ENCODE data around the gene ULK1.
"Not testable (repeated sequence)": the region's sequence is repeated elsewhere in the genome, so short reads cannot be mapped to it uniquely, and the experiment has no call there.

ULK1 gene

DNA sequence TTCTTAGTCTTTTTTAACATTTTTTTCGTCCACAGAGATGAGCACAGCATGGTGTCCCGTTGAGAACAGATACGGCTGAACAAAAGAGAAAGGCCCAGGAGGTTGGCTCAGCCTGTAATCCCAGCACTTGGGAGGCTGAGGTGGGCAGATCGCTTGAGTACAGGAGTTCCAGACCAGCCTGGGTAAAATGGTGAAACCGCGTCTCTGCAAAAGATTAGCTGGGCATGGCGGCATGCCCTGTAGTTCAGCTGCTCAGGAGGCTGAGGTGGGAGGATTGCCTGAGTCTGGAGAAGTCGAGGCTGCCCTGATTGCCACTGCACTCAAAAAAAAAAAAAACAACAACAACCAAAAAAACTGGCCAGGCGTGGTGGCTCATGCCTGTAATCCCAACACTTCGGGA lies 49.5 kb downstream of the ULK1 start:
- no peak for DNase-seq

DNA sequence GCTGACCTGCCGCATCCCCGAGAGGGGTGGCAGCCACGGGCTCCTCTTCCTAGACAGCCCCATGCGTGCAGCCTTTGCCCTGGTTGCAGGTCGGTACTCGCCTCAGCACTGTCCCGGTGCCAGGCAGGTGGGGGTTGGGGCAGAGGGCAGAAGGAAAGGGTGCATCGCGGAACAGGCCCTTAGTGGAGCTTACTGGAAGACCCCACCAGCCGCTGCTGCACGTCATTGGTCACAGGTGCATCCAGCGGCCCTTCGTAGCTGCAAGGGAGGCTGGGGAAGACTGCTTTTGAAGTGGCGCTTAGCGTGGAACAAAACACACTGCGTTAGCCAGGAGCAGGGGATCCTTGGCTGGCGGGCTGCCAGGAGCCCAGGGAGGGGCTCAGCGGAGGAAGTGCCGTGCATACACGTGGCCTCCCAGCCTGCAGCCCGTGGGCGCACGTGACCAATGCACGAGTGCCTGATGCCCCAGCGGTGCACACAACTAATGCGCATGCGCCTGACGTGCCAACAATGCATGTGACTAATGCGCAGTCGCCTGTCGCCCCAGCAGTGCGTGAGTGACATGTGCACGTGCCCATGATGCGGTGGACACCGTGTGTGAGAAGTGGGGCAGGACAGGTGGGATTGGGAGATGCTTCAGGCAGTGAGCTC lies 50.3 kb downstream of the ULK1 start:
- no peak for DNase-seq

DNA sequence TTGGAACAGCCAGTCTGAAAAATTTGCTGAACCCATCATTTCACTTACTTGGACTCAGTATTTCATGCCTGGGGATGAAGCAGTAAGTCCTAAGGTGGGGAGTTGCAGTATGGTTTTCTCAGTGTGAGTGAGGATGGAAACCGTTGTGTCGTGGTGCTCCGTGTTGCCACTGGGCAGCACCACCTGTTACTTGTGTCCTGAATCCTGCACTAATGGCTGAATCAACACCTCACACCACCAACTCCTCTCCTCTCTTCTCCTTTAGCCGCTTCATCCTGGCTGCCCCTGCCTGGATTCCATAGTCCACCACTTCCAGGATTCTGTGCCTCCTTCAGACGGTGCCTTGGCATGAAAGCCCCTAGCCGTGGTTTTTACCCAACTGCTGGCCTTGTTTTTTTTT lies 52.3 kb downstream of the ULK1 start:
- DNase-seq: no peak

DNA sequence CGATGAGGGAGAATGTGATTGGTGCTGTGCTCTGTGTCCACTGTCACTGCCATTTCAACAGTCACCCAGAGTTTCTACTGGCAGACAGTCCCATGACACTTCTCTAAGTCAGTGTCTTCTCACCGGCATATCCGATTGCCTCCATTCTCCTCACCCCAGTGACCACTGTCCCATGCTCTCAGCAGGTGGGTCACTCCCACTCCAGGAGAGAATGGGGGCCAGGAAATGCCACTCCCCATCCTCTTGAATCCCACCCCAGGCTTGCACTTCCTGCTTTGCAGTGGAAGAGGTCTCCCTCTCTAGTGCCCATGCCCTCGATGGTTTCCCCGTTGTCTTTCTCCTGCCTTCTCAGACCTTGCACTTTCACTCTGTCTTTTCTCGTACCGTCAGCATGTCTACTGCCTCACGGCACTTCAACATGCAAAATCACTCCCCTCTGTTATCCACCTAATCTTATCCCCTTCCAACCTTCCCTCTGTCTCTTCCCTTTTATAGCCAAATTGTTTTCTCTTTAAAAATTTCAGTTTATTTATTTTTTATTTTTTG lies 53.1 kb downstream of the ULK1 start:
- DNase-seq: no peak

DNA sequence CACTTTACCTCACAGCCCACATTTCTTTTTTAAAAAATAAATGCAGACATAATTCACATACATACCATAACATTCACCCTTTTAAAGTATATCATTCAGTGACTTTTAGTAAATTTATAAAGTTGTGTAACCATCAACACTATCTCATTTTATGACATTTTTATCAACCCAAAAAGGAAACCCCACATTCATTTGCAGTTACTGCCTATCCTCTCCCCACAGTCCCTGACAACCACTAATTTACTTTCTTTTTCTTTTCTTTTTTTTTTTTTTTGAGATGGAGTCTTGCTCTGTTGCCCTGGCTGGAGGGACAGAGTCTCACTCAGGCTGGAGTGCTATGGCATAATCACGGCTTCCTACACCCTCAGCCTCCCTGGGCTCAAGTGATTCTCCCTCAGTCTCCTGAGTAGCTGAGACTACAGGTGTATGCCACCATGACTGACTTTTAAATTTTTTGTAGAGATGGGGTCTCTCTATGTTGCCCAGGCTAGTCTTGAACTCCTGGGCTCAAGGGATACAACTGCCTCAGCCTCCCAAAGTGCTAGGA lies 53.8 kb downstream of the ULK1 start:
- DNase-seq: no peak

DNA sequence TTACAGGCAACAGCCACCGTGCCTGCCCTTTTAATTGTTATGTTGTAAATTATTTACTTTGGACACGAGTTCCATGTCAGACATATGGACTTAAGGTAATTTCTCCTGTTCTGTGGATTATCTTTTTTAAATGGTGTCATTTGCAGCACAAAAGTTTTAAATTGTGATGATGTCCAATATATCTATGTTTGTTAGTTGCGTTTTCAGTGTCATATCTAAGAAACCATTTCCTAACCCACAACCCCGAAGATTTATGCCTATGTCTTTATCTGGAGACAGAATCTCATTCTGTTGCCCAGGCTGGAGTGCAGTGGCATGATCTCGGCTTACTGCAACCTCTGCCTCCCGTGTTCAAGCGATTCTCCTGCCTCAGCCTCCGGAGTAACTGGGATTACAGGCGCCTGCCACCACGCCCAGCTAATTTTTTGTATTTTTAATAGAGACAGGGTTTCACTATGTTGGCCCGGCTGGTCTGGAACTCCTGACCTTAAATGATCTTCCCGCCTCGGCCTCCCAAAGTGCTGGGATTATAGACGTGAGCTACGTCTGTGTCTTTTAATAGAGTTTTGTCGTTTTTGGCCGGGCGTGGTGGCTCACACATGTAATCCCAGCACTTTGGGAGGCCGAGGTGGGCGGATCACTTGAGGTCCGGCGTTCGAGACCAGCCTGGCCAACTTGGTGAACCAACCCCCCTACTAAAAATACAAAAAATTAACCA lies 54.5 kb downstream of the ULK1 start:
- not testable (repeated sequence) for DNase-seq

DNA sequence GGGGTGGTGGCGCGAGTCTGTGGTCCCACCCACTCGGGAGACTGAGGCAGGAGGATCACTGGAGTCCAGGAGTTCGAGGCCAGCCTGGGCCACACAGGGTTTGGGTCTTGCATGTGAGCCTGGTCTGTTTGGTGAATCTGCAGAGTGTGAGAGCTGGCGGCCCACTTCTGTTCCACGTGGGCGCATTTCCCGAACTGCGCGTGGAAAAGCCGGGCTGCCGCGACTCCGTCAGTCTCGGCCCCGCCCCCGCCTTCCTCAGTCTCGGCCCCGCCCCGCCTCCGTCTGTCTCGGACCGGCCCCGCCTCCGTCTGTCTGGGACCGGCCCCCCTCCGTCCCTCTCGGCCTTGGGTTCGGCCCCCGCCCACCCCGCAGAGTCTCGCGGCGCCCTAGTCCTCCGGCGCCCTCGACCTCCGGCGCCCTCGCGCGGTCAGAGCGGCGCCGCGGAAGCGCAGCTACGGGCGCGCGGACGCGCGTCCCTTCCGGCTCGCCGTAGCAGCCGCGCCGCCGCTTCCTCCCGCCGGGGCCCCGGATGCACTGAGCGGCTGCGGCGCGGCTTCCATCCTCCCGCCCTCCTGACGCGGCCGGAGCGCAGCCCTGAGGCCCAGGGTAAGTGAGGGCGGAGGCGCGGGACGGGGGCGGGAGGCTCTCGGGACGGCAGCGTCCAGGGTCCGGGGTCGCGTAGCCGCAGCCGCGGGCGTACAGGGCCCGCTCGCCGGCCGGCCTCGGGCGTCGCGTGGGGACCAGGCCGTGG lies 55.2 kb downstream of the ULK1 start, which contains the start of gene EP400:
Gene EP400 (plus strand): TSS at position 512 of the 751 bp plus-strand sequence. CDS start 10,678 bp downstream, outside the sequence.
- DNase-seq: peak; percentile 96

DNA sequence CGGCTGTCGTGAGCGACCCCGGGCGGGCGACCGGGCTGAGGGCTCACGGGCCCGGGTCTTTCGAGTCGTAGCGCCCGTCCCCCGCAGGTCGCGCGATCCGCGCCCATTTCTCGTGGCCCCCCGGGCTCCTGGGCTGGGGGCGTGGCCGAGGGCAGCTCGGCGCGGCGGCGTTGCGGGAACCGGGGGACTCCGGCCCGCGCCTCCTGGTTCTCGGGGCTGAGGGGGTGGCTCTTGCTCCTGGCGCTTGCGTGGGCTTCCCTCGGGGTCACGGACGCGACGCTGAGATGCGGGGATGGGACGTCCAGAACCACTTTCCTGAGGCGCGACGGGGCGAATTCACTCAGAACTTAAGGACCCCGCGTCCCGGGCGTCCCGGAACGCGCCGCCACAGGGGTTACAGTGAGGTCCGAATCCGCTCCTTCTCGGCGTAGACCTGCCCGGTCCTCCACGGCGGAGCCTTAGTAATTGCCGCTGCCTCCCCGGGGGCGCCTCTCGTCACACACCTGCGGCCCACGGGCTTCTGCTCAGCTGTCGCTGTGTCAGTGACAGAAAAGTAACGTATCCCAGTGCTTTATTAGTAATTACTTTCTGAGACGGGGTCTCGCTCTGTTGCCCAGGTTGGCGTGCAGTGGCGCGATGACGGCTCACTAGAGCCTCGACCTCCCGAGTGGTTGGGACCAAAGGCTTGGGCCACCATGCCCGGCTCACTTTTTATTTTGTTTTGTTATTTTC lies 55.9 kb downstream of the ULK1 start:
- DNase-seq: no peak

DNA sequence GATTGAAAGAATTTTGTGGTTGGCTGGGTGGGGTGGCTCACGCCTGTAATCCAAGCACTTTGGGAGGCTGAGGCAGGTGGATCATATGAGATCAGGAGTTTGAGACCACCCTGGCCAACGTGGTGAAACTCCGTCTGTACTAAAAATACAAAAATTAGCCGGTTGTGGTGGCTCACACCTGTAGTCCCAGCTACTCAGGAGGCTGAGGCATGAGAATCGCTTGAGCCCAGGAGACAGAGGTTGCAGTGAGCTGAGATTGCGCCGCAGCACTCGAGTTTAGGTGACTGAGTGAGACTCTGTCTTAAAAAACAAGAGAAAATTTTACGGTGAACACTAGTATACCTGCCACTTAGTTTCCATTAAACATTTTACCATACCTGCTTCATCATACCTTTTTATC lies 59.4 kb downstream of the ULK1 start:
- DNase-seq: not testable (repeated sequence)

DNA sequence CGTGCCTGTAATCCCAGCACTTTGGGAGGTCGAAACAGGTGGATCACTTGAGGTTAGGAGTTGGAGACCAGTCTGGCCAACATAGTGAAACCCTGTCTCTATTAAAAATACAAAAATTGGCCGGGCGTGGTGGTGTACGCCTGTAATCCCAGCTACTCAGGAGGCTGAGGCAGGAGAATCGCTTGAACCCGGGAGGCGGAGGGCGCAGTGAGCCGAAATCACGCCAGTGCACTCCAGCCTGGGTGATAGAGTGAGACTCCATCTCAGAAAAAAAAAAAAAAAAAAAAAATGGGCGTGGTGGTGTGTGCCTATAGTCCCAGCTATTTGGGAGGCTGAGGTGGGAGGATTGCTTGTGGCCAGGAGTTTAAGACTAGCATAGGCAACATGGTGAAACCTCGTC lies 60.0 kb downstream of the ULK1 start:
- not testable (repeated sequence) for DNase-seq

DNA sequence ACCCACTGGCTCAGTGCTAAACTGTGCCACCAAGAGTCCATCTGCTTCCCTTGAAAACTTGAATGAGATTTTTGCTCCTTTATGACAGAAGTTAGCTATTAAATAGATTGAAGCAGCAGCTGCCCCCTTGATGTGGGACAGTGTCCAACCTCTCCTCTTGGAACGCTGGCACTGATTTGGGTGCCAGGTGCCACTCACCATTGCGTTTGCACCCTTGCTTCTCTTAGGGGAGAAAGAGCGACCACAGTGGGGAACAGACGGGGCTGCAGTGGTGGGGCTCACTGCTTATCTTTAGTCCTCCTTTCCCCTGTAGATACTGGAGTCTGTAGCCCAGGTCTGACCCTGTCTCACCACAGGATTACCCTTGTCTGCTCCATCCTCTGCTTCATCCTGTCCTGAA lies 64.7 kb downstream of the ULK1 start:
- no peak for DNase-seq

DNA sequence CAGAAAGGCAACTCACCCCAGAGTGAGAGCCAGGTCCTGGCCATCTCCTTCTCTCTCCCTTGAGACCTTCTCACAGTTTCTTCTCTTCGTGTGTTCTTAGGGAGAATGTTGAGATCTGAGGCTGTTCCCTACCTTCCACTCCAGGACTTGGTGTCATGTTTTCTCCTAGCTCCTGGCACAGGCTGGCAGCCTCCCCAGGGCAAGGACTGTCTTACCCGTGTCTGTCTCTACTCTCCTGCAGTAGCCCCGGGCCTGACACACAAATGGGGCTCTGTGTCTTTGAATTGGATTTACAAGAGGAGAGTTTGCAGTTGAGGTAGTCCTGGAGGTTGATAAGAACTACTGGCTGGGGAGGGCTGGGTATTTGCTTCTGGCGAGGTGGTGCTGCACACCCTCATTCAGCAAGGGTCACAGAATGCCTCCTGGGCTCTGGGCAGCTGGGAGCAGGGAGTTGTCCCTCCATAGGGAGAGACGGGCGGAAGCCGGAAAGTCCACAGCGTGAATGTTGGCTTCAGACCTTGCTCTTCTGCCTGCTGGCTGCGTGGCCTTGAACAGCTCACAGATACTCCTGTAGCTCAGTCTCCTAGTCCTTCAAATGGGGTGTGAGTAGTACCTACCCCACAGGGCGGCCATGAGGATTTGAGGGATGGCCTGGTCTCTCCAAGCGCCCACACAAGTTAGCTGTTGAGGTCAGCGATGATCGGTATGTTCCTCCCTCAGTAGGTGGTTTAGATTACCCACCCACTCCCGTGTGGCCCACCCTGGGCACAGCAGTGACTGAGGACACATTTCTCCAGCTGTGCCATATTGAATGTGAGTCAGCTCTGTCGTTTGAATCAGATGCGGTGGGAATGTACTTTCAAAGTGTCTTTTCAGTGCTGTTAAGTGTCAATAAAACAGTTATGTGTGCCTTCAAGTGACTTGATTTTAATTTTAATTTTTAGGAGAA lies 65.5 kb downstream of the ULK1 start:
- no peak for DNase-seq

DNA sequence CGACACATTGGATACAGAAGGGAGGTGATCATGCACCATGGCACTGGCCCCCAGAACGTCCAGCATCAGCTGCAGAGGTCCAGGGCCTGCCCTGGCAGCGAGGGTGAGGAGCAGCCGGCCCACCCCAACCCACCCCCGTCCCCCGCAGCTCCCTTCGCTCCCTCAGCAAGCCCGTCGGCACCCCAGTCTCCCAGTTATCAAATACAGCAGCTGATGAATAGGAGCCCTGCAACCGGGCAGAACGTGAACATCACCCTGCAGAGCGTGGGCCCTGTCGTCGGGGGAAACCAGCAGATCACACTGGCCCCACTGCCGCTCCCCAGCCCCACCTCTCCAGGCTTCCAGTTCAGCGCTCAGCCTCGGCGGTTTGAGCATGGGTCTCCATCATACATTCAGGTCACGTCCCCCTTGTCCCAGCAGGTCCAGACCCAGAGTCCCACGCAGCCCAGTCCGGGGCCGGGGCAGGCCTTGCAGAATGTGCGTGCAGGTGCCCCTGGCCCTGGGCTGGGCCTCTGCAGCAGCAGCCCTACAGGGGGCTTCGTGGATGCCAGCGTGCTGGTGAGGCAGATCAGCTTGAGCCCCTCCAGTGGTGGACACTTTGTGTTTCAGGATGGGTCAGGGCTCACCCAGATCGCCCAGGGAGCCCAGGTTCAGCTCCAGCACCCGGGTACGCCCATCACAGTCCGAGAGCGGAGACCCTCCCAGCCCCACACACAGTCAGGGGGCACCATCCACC lies 66.3 kb downstream of the ULK1 start:
- DNase-seq: not testable (repeated sequence)

DNA sequence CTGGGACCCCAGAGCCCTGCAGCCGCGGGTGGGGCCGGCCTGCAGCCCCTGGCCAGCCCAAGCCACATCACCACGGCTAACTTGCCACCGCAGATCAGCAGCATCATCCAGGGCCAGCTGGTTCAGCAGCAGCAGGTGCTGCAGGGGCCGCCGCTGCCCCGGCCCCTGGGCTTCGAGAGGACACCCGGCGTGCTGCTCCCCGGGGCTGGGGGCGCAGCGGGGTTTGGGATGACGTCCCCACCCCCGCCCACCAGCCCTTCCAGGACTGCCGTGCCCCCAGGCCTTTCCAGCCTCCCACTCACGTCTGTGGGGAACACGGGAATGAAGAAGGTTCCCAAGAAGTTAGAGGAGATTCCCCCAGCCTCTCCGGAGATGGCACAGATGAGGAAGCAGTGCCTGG lies 66.9 kb downstream of the ULK1 start:
- not testable (repeated sequence) for DNase-seq

DNA sequence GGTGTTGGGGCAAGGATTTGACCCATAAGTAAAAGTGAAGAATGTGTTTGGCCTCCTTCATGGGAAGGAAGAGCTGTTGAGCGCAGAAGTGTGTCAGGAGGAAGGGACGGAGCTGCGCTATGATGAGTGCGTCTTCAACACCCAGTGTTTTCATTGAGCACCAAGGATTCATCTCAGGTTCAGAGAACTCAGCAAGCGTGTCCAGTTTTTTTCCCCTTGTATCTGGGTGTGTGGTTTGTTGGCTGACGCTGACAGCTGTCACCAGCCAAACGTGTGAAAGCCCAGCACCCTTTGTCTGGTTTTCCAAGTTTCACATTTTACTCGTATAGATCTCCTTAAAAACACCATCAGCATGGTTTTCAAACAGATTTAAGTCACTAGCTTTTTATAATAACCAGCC lies 67.6 kb downstream of the ULK1 start:
- DNase-seq: no peak

DNA sequence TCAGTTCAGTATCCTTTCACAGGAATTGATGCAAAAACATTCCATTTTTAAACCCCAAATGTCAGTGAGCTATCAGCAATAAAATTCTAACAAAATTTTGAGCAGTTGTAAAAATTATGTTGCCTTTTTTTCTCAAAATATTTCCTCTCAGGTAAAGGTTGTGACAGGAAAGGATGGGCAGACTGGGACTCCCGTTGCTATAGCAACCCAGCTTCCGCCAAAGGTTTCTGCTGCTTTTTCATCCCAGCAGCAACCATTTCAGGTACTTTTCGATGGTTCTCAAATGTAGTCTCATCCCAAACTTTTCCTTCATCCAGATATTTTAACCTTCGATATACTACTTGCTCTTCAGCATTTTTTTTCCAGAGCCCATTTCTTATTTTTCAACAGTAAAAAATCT lies 69.0 kb downstream of the ULK1 start:
- DNase-seq: no peak

DNA sequence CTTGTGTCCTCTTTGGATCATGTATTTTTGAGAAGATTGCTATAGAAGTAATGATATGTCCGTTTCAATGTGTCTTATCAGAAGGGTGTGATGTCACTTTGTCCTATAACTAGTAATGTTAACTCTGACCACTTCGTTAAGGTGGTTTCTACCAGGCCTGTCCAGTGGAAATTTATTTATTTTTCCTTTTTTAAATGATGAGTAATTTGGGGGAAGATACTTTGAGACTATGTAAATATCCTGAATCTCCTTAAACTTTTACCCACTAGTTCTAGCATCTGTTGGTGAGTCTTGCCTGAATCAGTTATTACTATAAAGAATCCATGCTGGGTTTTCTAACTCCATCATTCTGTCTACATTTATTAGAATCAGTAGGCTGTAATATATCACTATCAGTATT lies 70.7 kb downstream of the ULK1 start:
- DNase-seq: no peak

DNA sequence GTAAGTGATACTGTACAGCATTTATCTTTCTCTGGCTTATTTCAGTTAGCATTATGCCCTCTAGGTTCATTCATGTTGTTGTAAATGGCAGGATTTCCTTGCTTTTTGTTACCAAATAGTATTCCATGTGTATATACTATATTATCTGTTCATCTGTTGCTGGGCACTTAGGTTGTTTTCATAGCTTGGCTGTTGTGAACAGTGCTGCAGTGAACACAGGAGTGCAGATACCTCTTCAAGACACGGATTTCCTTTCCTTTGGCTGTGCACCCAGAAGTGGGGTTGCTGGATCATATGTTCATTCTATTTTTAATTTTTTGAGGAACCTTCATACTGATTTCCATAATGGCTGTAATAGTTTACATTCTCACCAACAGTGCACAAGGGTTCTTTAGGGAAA lies 76.8 kb downstream of the ULK1 start:
- no peak for DNase-seq

All from fibroblast of skin of scalp (primary cell).